Lower leg skin (tissue), 3 donors: ENCODE results near the gene SEPTIN8.

Source experiments
- CTCF ChIP-seq, 3 donors: fragments of 450-650 bp; IDR thresholded peaks; one replicate each; pipeline ENCODE4 v1.5.1; 2016; ENCODE audit warnings: antibody characterized with exemption in 3 of 3, mild to moderate bottlenecking in 3 of 3, moderate library complexity in 2 of 3
- POLR2A ChIP-seq, 2 donors: fragments of 450-650 bp; IDR thresholded peaks; one replicate each; pipeline ENCODE4 v1.6.1; 2016 to 2017; ENCODE audit warnings: antibody characterized with exemption in 2 of 2, mild to moderate bottlenecking in 1 of 2, moderate library complexity in 1 of 2

DNA sequence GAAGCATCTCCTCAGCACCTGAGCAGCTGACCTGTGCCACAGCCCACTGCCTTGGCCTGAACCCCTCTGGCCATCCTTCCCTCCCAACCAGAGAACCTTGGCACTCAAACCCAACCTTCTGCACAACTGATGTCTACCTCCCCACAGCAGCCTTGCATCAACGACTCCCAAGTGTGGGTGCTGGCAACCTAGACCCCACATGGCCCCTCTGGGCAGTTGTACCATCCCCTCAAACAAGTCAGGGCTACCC is 10.3 kb downstream of the SEPTIN8 start:
- TF ChIP-seq CTCF (IDR thresholded peaks at IDR 0.05) (no peak), POLR2A (IDR thresholded peaks at IDR 0.05) (no peak)
